GM12873 (cell line): Measurements from ENCODE around the gene DTD2.

ENCODE experiments used
- CTCF ChIP-seq: IDR thresholded peaks from 2 replicates; pipeline ENCODE4 v1.5.1; 2012; ENCODE audit warnings: low read depth, mild to moderate bottlenecking, moderate library complexity, low read length, control low read depth; ENCODE audit not compliant: insufficient read depth; ENCODE audit errors: missing control alignments

DTD2 gene

GRCh38 chr14:31440280-31440679 is 17.0 kb downstream of the DTD2 start:
- TF ChIP-seq CTCF: no peak

- TF ChIP-seq CTCF: no peak
Observed at GRCh38 chr14:31439561-31439960, 17.7 kb downstream of the DTD2 start.

GRCh38 chr14:31435276-31435675 is 22.0 kb downstream of the DTD2 start:
- TF ChIP-seq CTCF: no peak

- TF ChIP-seq CTCF: no peak
Observed at GRCh38 chr14:31430634-31431264, 26.6 kb downstream of the DTD2 start.

GRCh38 chr14:31429791-31430190 is 27.5 kb downstream of the DTD2 start:
- no peak for TF ChIP-seq CTCF

GRCh38 chr14:31428011-31428410 is 29.3 kb downstream of the DTD2 start:
- TF ChIP-seq CTCF: no peak

- TF ChIP-seq CTCF: no peak
Observed at GRCh38 chr14:31426663-31427062, 30.6 kb downstream of the DTD2 start.
